ENCODE data around the gene C1orf226.
"Not testable (repeated sequence)": the region's sequence is repeated elsewhere in the genome, so short reads cannot be mapped to it uniquely, and the experiment has no call there.

DNA sequence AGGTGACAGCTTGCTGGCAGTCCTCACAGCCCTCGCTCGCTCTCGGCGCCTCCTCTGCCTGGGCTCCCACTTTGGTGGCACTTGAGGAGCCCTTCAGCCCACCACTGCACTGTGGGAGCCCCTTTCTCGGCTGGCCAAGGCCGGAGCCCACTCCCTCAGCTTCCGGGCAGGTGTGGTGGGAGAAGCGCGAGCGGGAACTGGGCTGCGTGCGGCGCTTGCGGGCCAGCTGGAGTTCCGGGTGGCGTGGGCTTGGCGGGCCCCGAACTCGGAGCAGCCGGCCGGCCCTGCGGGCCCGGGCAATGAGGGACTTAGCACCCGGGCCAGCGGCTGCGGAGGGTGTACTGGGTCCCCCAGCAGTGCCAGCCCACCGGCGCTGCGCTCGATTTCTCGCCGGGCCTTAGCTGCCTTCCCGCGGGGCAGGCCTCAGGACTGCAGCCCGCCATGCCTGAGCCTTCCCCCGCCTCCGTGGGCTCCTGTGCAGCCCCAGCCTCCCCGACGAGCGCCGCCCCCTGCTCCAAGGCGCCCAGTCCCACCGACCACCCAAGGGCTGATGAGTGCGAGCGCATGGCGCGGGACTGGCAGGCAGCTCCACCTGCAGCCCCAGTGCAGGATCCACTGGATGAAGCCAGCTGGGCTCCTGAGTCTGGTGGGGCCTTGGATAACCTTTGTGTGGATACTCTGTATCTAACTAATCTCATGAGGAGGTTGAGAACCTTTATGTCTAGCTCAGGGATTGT, 51.6 kb downstream of the C1orf226 start:
- not testable (repeated sequence) for TF ChIP-seq EZH2 (IDR thresholded peaks at IDR 0.05; ENCODE audit: insufficient read depth, poor library complexity, severe bottlenecking); EZH2phosphoT487 (IDR thresholded peaks at IDR 0.05; ENCODE audit: insufficient read depth, low read depth)

Data from GM23248 (cell line).